IMR-90 (cell line): ENCODE data around the gene FMC1. TPM values are rescaled to one million over a fixed set of nuclear protein-coding genes. Genes with fewer than 3 reads are reported as not detected.

Source experiments
- ATAC-seq: fragments of 200-7000 bp; cut with Tn5 transposase; 2 replicates; pipeline ENCODE4 v1.9.1; 2020; ENCODE audit warnings: low read depth, mild to moderate bottlenecking, moderate library complexity
- BruUV-seq: library from RNA; stranded (reverse); fragments of 400-500 nt; replicated peaks from 2 replicates; lab custom pipeline; 2021; lab: Mats Ljungman, UMichigan
- CTCF ChIA-PET: fragments of 300-600 bp; formaldehyde crosslinking; extraction: SDS; loops from one replicate; lab custom pipeline; 2021; ENCODE audit warnings: antibody characterized with exemption; lab: Yijun Ruan, JAX
- POLR2A ChIA-PET: fragments of 300-600 bp; sonication (Branson Sonifier 250); formaldehyde crosslinking; loops from one replicate; lab custom pipeline; 2022; ENCODE audit warnings: antibody characterized with exemption; ENCODE audit not compliant: unreplicated experiment; lab: Charles Lee
- DNase-seq: peaks from one replicate; pipeline ENCODE4 v3.0.0; 2013
- H2AFZ ChIP-seq: replicated peaks from 2 replicates; pipeline ENCODE3; 2013; ENCODE audit warnings: low read length, mild to moderate bottlenecking; ENCODE audit not compliant: poor library complexity
- H2AK5ac ChIP-seq: 2 replicates; pipeline ENCODE4 v1.6.1; 2013; ENCODE audit warnings: low read depth, low read length, inconsistent platforms
- H2AK9ac ChIP-seq: replicated peaks from 2 replicates; pipeline ENCODE3; 2013; ENCODE audit warnings: mild to moderate bottlenecking, low read depth, low read length, moderate library complexity; ENCODE audit not compliant: poor library complexity
- H2BK120ac ChIP-seq: 2 replicates; pipeline ENCODE4 v1.6.1; 2013; ENCODE audit warnings: low read depth, low read length, inconsistent platforms
- H2BK15ac ChIP-seq: 3 replicates; pipeline ENCODE4 v1.6.1; 2013; ENCODE audit warnings: low read depth, low read length, inconsistent platforms
- H2BK20ac ChIP-seq: 2 replicates; pipeline ENCODE4 v1.6.1; 2013; ENCODE audit warnings: low read depth, mild to moderate bottlenecking, inconsistent platforms, low read length, moderate library complexity
- H2BK5ac ChIP-seq: 2 replicates; pipeline ENCODE4 v1.6.1; 2013; ENCODE audit warnings: mild to moderate bottlenecking, low read depth, low read length, inconsistent platforms; ENCODE audit not compliant: poor library complexity, severe bottlenecking
- H3K14ac ChIP-seq: replicated peaks from 2 replicates; pipeline ENCODE4 v1.6.1; 2013; ENCODE audit warnings: low read depth, low read length, inconsistent platforms
- H3K18ac ChIP-seq: 2 replicates; pipeline ENCODE4 v1.6.1; 2013; ENCODE audit warnings: low read depth, low read length, control low read depth
- H3K23ac ChIP-seq: 2 replicates; pipeline ENCODE4 v1.6.1; 2013; ENCODE audit warnings: low read depth, low read length, inconsistent platforms
- H3K27ac ChIP-seq: 2 replicates; pipeline ENCODE4 v1.5.1; 2013; ENCODE audit warnings: mild to moderate bottlenecking, control low read depth, low read length; ENCODE audit not compliant: insufficient read depth
- H3K27me3 ChIP-seq: 2 replicates; pipeline ENCODE4 v1.6.1; 2013; ENCODE audit warnings: low read length; ENCODE audit not compliant: control insufficient read depth, insufficient read depth
- H3K36me3 ChIP-seq: 2 replicates; pipeline ENCODE4 v1.6.1; 2013; ENCODE audit warnings: low read length, mixed read lengths; ENCODE audit not compliant: control insufficient read depth, insufficient read depth
- H3K4ac ChIP-seq: 2 replicates; pipeline ENCODE4 v1.6.1; 2013; ENCODE audit warnings: low read depth, low read length, inconsistent platforms
- H3K4me1 ChIP-seq: 2 replicates; pipeline ENCODE4 v1.6.1; 2013; ENCODE audit warnings: low read length, mixed read lengths; ENCODE audit not compliant: control insufficient read depth, insufficient read depth
- H3K4me2 ChIP-seq: 2 replicates; pipeline ENCODE4 v1.6.1; 2013; ENCODE audit warnings: low read depth, mild to moderate bottlenecking, control low read depth, low read length, moderate library complexity
- H3K4me3 ChIP-seq: 2 replicates; pipeline ENCODE4 v1.5.1; 2013; ENCODE audit warnings: low read depth, mild to moderate bottlenecking, control low read depth, low read length, moderate library complexity; ENCODE audit not compliant: insufficient read depth
- H3K56ac ChIP-seq: 2 replicates; pipeline ENCODE4 v1.6.1; 2013; ENCODE audit warnings: low read length, inconsistent platforms; ENCODE audit not compliant: insufficient read depth; ENCODE audit errors: extremely low read depth
- H3K79me1 ChIP-seq, 2 experiments: 2 replicates each; pipeline ENCODE4 v1.6.1; 2013; ENCODE audit warnings: low read length in 2 of 2, inconsistent platforms in 1 of 2, low read depth in 1 of 2
- H3K9ac ChIP-seq: 2 replicates; pipeline ENCODE4 v1.6.1; 2013; ENCODE audit warnings: low read depth, low read length, control low read depth
- H3K9me1 ChIP-seq: 2 replicates; pipeline ENCODE4 v1.6.1; 2013; ENCODE audit warnings: low read length, inconsistent platforms; ENCODE audit not compliant: insufficient read depth
- H3K9me3 ChIP-seq: 2 replicates; pipeline ENCODE4 v1.6.1; 2013; ENCODE audit warnings: low read length; ENCODE audit not compliant: control insufficient read depth, insufficient read depth
- H4K20me1 ChIP-seq: 2 replicates; pipeline ENCODE4 v1.6.1; 2013; ENCODE audit warnings: low read length, inconsistent platforms; ENCODE audit not compliant: insufficient read depth
- H4K5ac ChIP-seq: 2 replicates; pipeline ENCODE4 v1.6.1; 2013; ENCODE audit warnings: mild to moderate bottlenecking, low read depth, low read length, control low read depth
- H4K8ac ChIP-seq, 2 experiments: 2 replicates each; pipeline ENCODE4 v1.6.1; 2013; ENCODE audit warnings: low read depth in 2 of 2, low read length in 2 of 2, control low read depth in 1 of 2, inconsistent platforms in 1 of 2
- H4K91ac ChIP-seq: 2 replicates; pipeline ENCODE4 v1.6.1; 2013; ENCODE audit warnings: low read depth, low read length, inconsistent platforms; ENCODE audit not compliant: insufficient read depth
- BHLHE40 ChIP-seq: fragments of 150-350 bp; IDR thresholded peaks from 2 replicates; pipeline ENCODE4 v1.6.1; 2016; ENCODE audit warnings: mild to moderate bottlenecking, low read depth, low read length
- CEBPB ChIP-seq: IDR thresholded peaks from 2 replicates; pipeline ENCODE4 v1.6.1; 2012; ENCODE audit warnings: low read depth, low read length, improper control_type of control experiment
- CHD1 ChIP-seq: IDR thresholded peaks from 2 replicates; pipeline ENCODE4 v1.6.1; 2012; ENCODE audit warnings: low read depth, low read length, improper control_type of control experiment
- CTCF ChIP-seq: conservative IDR thresholded peaks from 2 replicates; pipeline ENCODE4 v1.5.1; 2012; ENCODE audit warnings: mild to moderate bottlenecking, low read depth, low read length, improper control_type of control experiment
- ELK1 ChIP-seq: fragments of 150-350 bp; IDR thresholded peaks from 2 replicates; pipeline ENCODE4 v1.6.1; 2016; ENCODE audit warnings: low read depth, mild to moderate bottlenecking, low read length, moderate library complexity, borderline replicate concordance
- FOS ChIP-seq: fragments of 150-350 bp; IDR thresholded peaks from 2 replicates; pipeline ENCODE4 v1.6.1; 2016; ENCODE audit warnings: low read depth, low read length
- MAFK ChIP-seq: IDR thresholded peaks from 2 replicates; pipeline ENCODE4 v1.6.1; 2012; ENCODE audit warnings: low read depth, low read length, improper control_type of control experiment
- MAZ ChIP-seq: IDR thresholded peaks from 2 replicates; pipeline ENCODE4 v1.6.1; 2012; ENCODE audit warnings: low read depth, mild to moderate bottlenecking, low read length, improper control_type of control experiment, moderate library complexity, borderline replicate concordance
- MXI1 ChIP-seq: IDR thresholded peaks from 2 replicates; pipeline ENCODE4 v1.6.1; 2012; ENCODE audit warnings: low read depth, mild to moderate bottlenecking, low read length, moderate library complexity, borderline replicate concordance
- POLR2A ChIP-seq: IDR thresholded peaks from 2 replicates; pipeline ENCODE4 v1.6.1; 2012; ENCODE audit warnings: mild to moderate bottlenecking, low read depth, low read length
- RAD21 ChIP-seq: IDR thresholded peaks from 2 replicates; pipeline ENCODE4 v1.6.1; 2012; ENCODE audit warnings: low read length, improper control_type of control experiment
- RCOR1 ChIP-seq: IDR thresholded peaks from 2 replicates; pipeline ENCODE4 v1.6.1; 2012; ENCODE audit warnings: mild to moderate bottlenecking, low read length, improper control_type of control experiment; ENCODE audit not compliant: insufficient replicate concordance
- RFX5 ChIP-seq: IDR thresholded peaks from 2 replicates; pipeline ENCODE4 v1.8.0; 2012; ENCODE audit warnings: low read depth, mild to moderate bottlenecking, low read length, moderate library complexity
- USF2 ChIP-seq: fragments of 150-350 bp; IDR thresholded peaks from 2 replicates; pipeline ENCODE4 v1.6.1; 2017; ENCODE audit warnings: mild to moderate bottlenecking, antibody characterized with exemption, low read length, low read depth
- WGBS, 2 experiments: methylation state at CpG; one replicate each; pipeline versions ENCODE4 v1.1.5 to v1.1.7; 2013; ENCODE audit warnings: missing lambda C conversion rate in 2 of 2; ENCODE audit not compliant: insufficient read length in 1 of 2; ENCODE audit errors: extremely low coverage in 2 of 2; 5-methylcytosine and 5-hydroxymethylcytosine counted together
- dilution Hi-C: fragments of 300-500 bp; cut with HindIII; formaldehyde crosslinking; loops from one replicate; pipeline ENCODE4 v1.14.3; 2018; ENCODE audit warnings: low sequenced_read_pairs; ENCODE audit not compliant: unreplicated experiment
- in situ Hi-C: fragments of 300-500 bp; cut with MboI; formaldehyde crosslinking; loops from 3 replicates; pipeline ENCODE4 v1.14.3; 2019; ENCODE audit warnings: low sequenced_read_pairs, inconsistent platforms, mixed read lengths
- intact Hi-C: fragments of 100-400 bp; cut with micrococcal nuclease; formaldehyde crosslinking; loops from 2 replicates; pipeline ENCODE4 v1.10.0; 2022
- polyA plus RNA-seq, 3 experiments: library from polyadenylated mRNA; depleted of rRNA; stranded (reverse); fragments of >200 nt; gene quantifications; 2 replicates each; pipeline ENCODE4 v1.2.3, GENCODE V29; 2012; ENCODE audit warnings: low replicate concordance in 1 of 3
- total RNA-seq: library from RNA; depleted of rRNA; stranded (reverse); fragments of >200 nt; gene quantifications from 2 replicates; pipeline ENCODE4 v1.2.3, GENCODE V29; 2012

The FMC1 gene
- total and polyA plus RNA-seq, 2 of the 4 experiments (the other 2 are of a cell fraction), result 6.1 to 11.9 TPM

GRCh38 chr7:139330333-139331030 is 10.7 kb upstream of the FMC1 start:
- intact Hi-C loops, result no loop called here
- Histone ChIP-seq H2AK9ac (no peak overlapping the region), H3K23ac (no peak overlapping the region), H3K79me1 (no peaks in the 10 kb centered on the region), H3K9ac (no peak overlapping the region), H3K18ac (no peak overlapping the region), H3K4ac (no peak overlapping the region), H3K14ac (no peak overlapping the region), H3K4me2 (no peak overlapping the region), H4K8ac (no peak overlapping the region), H4K5ac (no peak overlapping the region), H2BK20ac (no peak overlapping the region), H4K20me1 (no peaks in the 10 kb centered on the region), H3K27ac (no peak overlapping the region), H2BK15ac (no peak overlapping the region), H3K27me3 (no peaks in the 10 kb centered on the region), H4K91ac (no peak overlapping the region), H2AFZ (no peak overlapping the region), H3K9me3 (no peaks in the 10 kb centered on the region), H3K4me3 (no peak overlapping the region), H2BK5ac (no peak overlapping the region), H3K56ac (no peak overlapping the region), H3K9me1 (no peaks in the 10 kb centered on the region), H2AK5ac (no peak overlapping the region), H2BK120ac (no peak overlapping the region), H3K36me3 (no peaks in the 10 kb centered on the region), H3K4me1 (no peaks in the 10 kb centered on the region)
- 60% methylated on average over 1 of the region's 3 CpGs; no CpG with 5 or more reads in 1 of the 2 experiments for WGBS, 2 experiments
- in situ Hi-C loops, result no loop called here
- no TSS peak for BruUV-seq
- ATAC-seq, result no peak
- POLR2A ChIA-PET, result no interaction called here
- no peak for TF ChIP-seq BHLHE40
- no peak for TF ChIP-seq MAZ
- TF ChIP-seq FOS, result no peak
- TF ChIP-seq MAFK, result no peak
- TF ChIP-seq ELK1, result no peak
- TF ChIP-seq CTCF, result no peak
- TF ChIP-seq RFX5, result no peak
- TF ChIP-seq RAD21, result no peak
- no peak for TF ChIP-seq POLR2A
- no peak for TF ChIP-seq MXI1
- no peak for TF ChIP-seq CEBPB
- TF ChIP-seq CHD1, result no peak
- TF ChIP-seq USF2, result no peak
- no peak for TF ChIP-seq RCOR1
- dilution Hi-C loops, result no loop called here
- CTCF ChIA-PET, result interaction anchor here (0.6 kb wide), 1 partner anchor 31 kb away, joined by 3 read pairs; no protein-coding TSS in a partner anchor
- no peak for DNase-seq
